Measurements from ENCODE around the gene ACP7.
"Not testable (repeated sequence)": the region's sequence is repeated elsewhere in the genome, so short reads cannot be mapped to it uniquely, and the experiment has no call there.

ACP7 gene

GRCh38 chr19:39057615-39058014, 26.6 kb upstream of the ACP7 start:
- Histone ChIP-seq H3K27me3 (ENCODE audit: control insufficient read depth, insufficient read depth, low read length) (no peaks in the 10 kb centered on the region), H3K9me3 (ENCODE audit: control insufficient read depth, low read depth, low read length) (no peaks in the 10 kb centered on the region), H3K9ac (ENCODE audit: low read length) (no peak overlapping the region), H3K36me3 (ENCODE audit: control insufficient read depth, low read depth, low read length) (no peaks in the 10 kb centered on the region), H3K4me1 (ENCODE audit: control insufficient read depth, low read depth, low read length) (no peaks in the 10 kb centered on the region), H3K27ac (ENCODE audit: low read length) (no peak overlapping the region), H3K4me3 (ENCODE audit: low read length) (no peak overlapping the region)

GRCh38 chr19:39059302-39059701, 24.9 kb upstream of the ACP7 start:
- Histone ChIP-seq H3K27me3 (ENCODE audit: control insufficient read depth, insufficient read depth, low read length) (no peaks in the 10 kb centered on the region), H3K4me1 (ENCODE audit: control insufficient read depth, low read depth, low read length) (no peaks in the 10 kb centered on the region), H3K36me3 (ENCODE audit: control insufficient read depth, low read depth, low read length) (no peaks in the 10 kb centered on the region), H3K27ac (ENCODE audit: low read length) (no peak overlapping the region), H3K9me3 (ENCODE audit: control insufficient read depth, low read depth, low read length) (no peaks in the 10 kb centered on the region), H3K9ac (ENCODE audit: low read length) (no peak overlapping the region), H3K4me3 (ENCODE audit: low read length) (no peak overlapping the region)

- no peaks in the 10 kb centered on the region for H3K9me3 ChIP-seq (ENCODE audit: control insufficient read depth, low read depth, low read length)
- H3K27me3 ChIP-seq (ENCODE audit: control insufficient read depth, insufficient read depth, low read length) = no peaks in the 10 kb centered on the region
- H3K4me3 ChIP-seq (ENCODE audit: low read length) = no peak overlapping the region
- H3K9ac ChIP-seq (ENCODE audit: low read length) = no peak overlapping the region
- no peak overlapping the region for H3K27ac ChIP-seq (ENCODE audit: low read length)
- no peaks in the 10 kb centered on the region for H3K36me3 ChIP-seq (ENCODE audit: control insufficient read depth, low read depth, low read length)
- H3K4me1 ChIP-seq (ENCODE audit: control insufficient read depth, low read depth, low read length) = no peaks in the 10 kb centered on the region
Observed at GRCh38 chr19:39060171-39060570, 24.0 kb upstream of the ACP7 start.

- Histone ChIP-seq H3K4me1 (ENCODE audit: control insufficient read depth, low read depth, low read length) (no peaks in the 10 kb centered on the region), H3K36me3 (ENCODE audit: control insufficient read depth, low read depth, low read length) (no peaks in the 10 kb centered on the region), H3K27me3 (ENCODE audit: control insufficient read depth, insufficient read depth, low read length) (no peaks in the 10 kb centered on the region), H3K9ac (ENCODE audit: low read length) (no peak overlapping the region), H3K27ac (ENCODE audit: low read length) (no peak overlapping the region), H3K9me3 (ENCODE audit: control insufficient read depth, low read depth, low read length) (no peaks in the 10 kb centered on the region), H3K4me3 (ENCODE audit: low read length) (no peak overlapping the region)
Observed at GRCh38 chr19:39064405-39064804, 19.8 kb upstream of the ACP7 start.

GRCh38 chr19:39065928-39066327, 18.2 kb upstream of the ACP7 start:
- no peaks in the 10 kb centered on the region for H3K9me3 ChIP-seq (ENCODE audit: control insufficient read depth, low read depth, low read length)
- no peaks in the 10 kb centered on the region for H3K4me1 ChIP-seq (ENCODE audit: control insufficient read depth, low read depth, low read length)
- H3K27ac ChIP-seq (ENCODE audit: low read length) = no peak overlapping the region
- no peaks in the 10 kb centered on the region for H3K27me3 ChIP-seq (ENCODE audit: control insufficient read depth, insufficient read depth, low read length)
- no peak overlapping the region for H3K4me3 ChIP-seq (ENCODE audit: low read length)
- no peak overlapping the region for H3K9ac ChIP-seq (ENCODE audit: low read length)
- no peaks in the 10 kb centered on the region for H3K36me3 ChIP-seq (ENCODE audit: control insufficient read depth, low read depth, low read length)

- Histone ChIP-seq H3K9me3 (ENCODE audit: control insufficient read depth, low read depth, low read length) (no peaks in the 10 kb centered on the region), H3K9ac (ENCODE audit: low read length) (no peak overlapping the region), H3K4me1 (ENCODE audit: control insufficient read depth, low read depth, low read length) (no peaks in the 10 kb centered on the region), H3K27ac (ENCODE audit: low read length) (no peak overlapping the region), H3K4me3 (ENCODE audit: low read length) (no peak overlapping the region), H3K36me3 (ENCODE audit: control insufficient read depth, low read depth, low read length) (no peaks in the 10 kb centered on the region), H3K27me3 (ENCODE audit: control insufficient read depth, insufficient read depth, low read length) (no peaks in the 10 kb centered on the region)
Observed at GRCh38 chr19:39067104-39067503, 17.1 kb upstream of the ACP7 start.

GRCh38 chr19:39068259-39068658, 15.9 kb upstream of the ACP7 start:
- not testable (repeated sequence) for H3K27ac ChIP-seq (ENCODE audit: low read length); H3K9me3 ChIP-seq (ENCODE audit: control insufficient read depth, low read depth, low read length); H3K4me1 ChIP-seq (ENCODE audit: control insufficient read depth, low read depth, low read length); H3K27me3 ChIP-seq (ENCODE audit: control insufficient read depth, insufficient read depth, low read length); H3K36me3 ChIP-seq (ENCODE audit: control insufficient read depth, low read depth, low read length); H3K4me3 ChIP-seq (ENCODE audit: low read length); H3K9ac ChIP-seq (ENCODE audit: low read length)

GRCh38 chr19:39070888-39071287, 13.3 kb upstream of the ACP7 start:
- no peak overlapping the region for H3K9ac ChIP-seq (ENCODE audit: low read length)
- H3K27me3 ChIP-seq (ENCODE audit: control insufficient read depth, insufficient read depth, low read length) = no peaks in the 10 kb centered on the region
- H3K27ac ChIP-seq (ENCODE audit: low read length) = no peak overlapping the region
- H3K9me3 ChIP-seq (ENCODE audit: control insufficient read depth, low read depth, low read length) = no peaks in the 10 kb centered on the region
- H3K36me3 ChIP-seq (ENCODE audit: control insufficient read depth, low read depth, low read length) = no peaks in the 10 kb centered on the region
- H3K4me1 ChIP-seq (ENCODE audit: control insufficient read depth, low read depth, low read length) = no peaks in the 10 kb centered on the region
- H3K4me3 ChIP-seq (ENCODE audit: low read length) = no peak overlapping the region

- no peaks in the 10 kb centered on the region for H3K36me3 ChIP-seq (ENCODE audit: control insufficient read depth, low read depth, low read length)
- no peaks in the 10 kb centered on the region for H3K9me3 ChIP-seq (ENCODE audit: control insufficient read depth, low read depth, low read length)
- no peak overlapping the region for H3K4me3 ChIP-seq (ENCODE audit: low read length)
- H3K27me3 ChIP-seq (ENCODE audit: control insufficient read depth, insufficient read depth, low read length) = no peaks in the 10 kb centered on the region
- H3K4me1 ChIP-seq (ENCODE audit: control insufficient read depth, low read depth, low read length) = no peaks in the 10 kb centered on the region
- no peak overlapping the region for H3K27ac ChIP-seq (ENCODE audit: low read length)
- no peak overlapping the region for H3K9ac ChIP-seq (ENCODE audit: low read length)
Observed at GRCh38 chr19:39074205-39074692, 9.9 kb upstream of the ACP7 start.

GRCh38 chr19:39074942-39075341, 9.2 kb upstream of the ACP7 start:
- no peak overlapping the region for H3K9ac ChIP-seq (ENCODE audit: low read length)
- no peaks in the 10 kb centered on the region for H3K27me3 ChIP-seq (ENCODE audit: control insufficient read depth, insufficient read depth, low read length)
- H3K36me3 ChIP-seq (ENCODE audit: control insufficient read depth, low read depth, low read length) = no peaks in the 10 kb centered on the region
- no peak overlapping the region for H3K27ac ChIP-seq (ENCODE audit: low read length)
- no peaks in the 10 kb centered on the region for H3K4me1 ChIP-seq (ENCODE audit: control insufficient read depth, low read depth, low read length)
- no peaks in the 10 kb centered on the region for H3K9me3 ChIP-seq (ENCODE audit: control insufficient read depth, low read depth, low read length)
- H3K4me3 ChIP-seq (ENCODE audit: low read length) = no peak overlapping the region

GRCh38 chr19:39077323-39077722, 6.8 kb upstream of the ACP7 start:
- H3K9ac ChIP-seq (ENCODE audit: low read length) = no peak overlapping the region
- no peaks in the 10 kb centered on the region for H3K36me3 ChIP-seq (ENCODE audit: control insufficient read depth, low read depth, low read length)
- H3K4me1 ChIP-seq (ENCODE audit: control insufficient read depth, low read depth, low read length) = no peaks in the 10 kb centered on the region
- H3K27me3 ChIP-seq (ENCODE audit: control insufficient read depth, insufficient read depth, low read length) = peaks cover 3% of the 10 kb centered on the region
- no peaks in the 10 kb centered on the region for H3K9me3 ChIP-seq (ENCODE audit: control insufficient read depth, low read depth, low read length)
- no peak overlapping the region for H3K4me3 ChIP-seq (ENCODE audit: low read length)
- H3K27ac ChIP-seq (ENCODE audit: low read length) = no peak overlapping the region

GRCh38 chr19:39078436-39079200, 5.5 kb upstream of the ACP7 start:
- no peaks in the 10 kb centered on the region for H3K36me3 ChIP-seq (ENCODE audit: control insufficient read depth, low read depth, low read length)
- no peak overlapping the region for H3K27ac ChIP-seq (ENCODE audit: low read length)
- H3K4me1 ChIP-seq (ENCODE audit: control insufficient read depth, low read depth, low read length) = peaks cover 8% of the 10 kb centered on the region
- no peak overlapping the region for H3K9ac ChIP-seq (ENCODE audit: low read length)
- H3K4me3 ChIP-seq (ENCODE audit: low read length) = no peak overlapping the region
- peaks cover 16% of the 10 kb centered on the region for H3K27me3 ChIP-seq (ENCODE audit: control insufficient read depth, insufficient read depth, low read length)
- no peaks in the 10 kb centered on the region for H3K9me3 ChIP-seq (ENCODE audit: control insufficient read depth, low read depth, low read length)

Data from iPS-18a (cell line).